HUES64 (cell line): ENCODE measurements around the gene GNAO1.
A peak's percentile ranks its signal among the peaks of the same experiment; 100 is the strongest.

Experiments
- H3K27ac ChIP-seq: 2 replicates; pipeline ENCODE4 v1.7.0; 2013; ENCODE audit warnings: low read depth, low read length, inconsistent platforms
- H3K27me3 ChIP-seq: 2 replicates; pipeline ENCODE4 v1.6.1; 2013; ENCODE audit warnings: mild to moderate bottlenecking, low read length; ENCODE audit not compliant: insufficient read depth
- H3K36me3 ChIP-seq: 2 replicates; pipeline ENCODE4 v1.6.1; 2013; ENCODE audit warnings: mild to moderate bottlenecking, low read length; ENCODE audit not compliant: insufficient read depth
- H3K4me1 ChIP-seq: 2 replicates; pipeline ENCODE4 v1.6.1; 2013; ENCODE audit warnings: mild to moderate bottlenecking, low read length, moderate library complexity; ENCODE audit not compliant: insufficient read depth
- H3K4me3 ChIP-seq: 2 replicates; pipeline ENCODE4 v1.5.1; 2013; ENCODE audit warnings: mild to moderate bottlenecking, low read length, moderate library complexity
- H3K9ac ChIP-seq: 2 replicates; pipeline ENCODE4 v1.6.1; 2013; ENCODE audit warnings: mild to moderate bottlenecking, low read depth, low read length
- H3K9me3 ChIP-seq: 2 replicates; pipeline ENCODE4 v1.6.1; 2013; ENCODE audit warnings: low read depth, low read length; ENCODE audit not compliant: insufficient read depth
- WGBS: fragments of 150-250, 120-280 bp; methylation state at CpG from one replicate; pipeline ENCODE4 v1.1.7; 2013; ENCODE audit warnings: missing lambda C conversion rate; 5-methylcytosine and 5-hydroxymethylcytosine counted together

GNAO1 gene

DNA sequence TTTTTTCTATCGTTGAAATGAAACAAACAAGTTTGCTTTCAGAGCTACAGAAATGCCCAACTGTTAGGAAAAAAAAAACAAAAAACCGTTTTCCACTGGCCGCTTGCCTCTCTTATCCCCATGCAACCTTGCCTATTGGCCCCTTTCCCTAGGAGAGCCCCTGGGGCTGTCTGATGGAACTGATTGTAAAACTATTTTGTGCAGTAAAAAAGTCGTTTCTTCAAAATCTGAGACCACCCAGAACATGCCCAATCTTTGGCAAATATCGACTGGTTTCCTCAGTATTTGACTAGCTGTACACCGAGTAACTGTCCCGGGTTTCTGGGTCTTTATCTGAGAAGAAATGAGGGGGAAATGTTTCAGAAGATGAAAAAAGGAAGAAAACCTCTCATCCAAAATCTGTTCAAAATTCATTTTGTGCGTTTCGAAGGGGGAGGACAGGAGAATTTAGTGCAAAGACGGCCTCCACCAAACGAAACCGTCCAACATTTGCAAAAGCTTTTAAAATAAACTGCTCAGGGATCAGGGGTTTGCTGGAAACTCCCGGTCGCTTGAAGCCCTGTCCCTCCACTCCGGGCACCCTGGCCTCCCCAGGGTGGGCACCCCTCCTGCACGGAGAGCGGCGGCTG lies 1.1 kb upstream of the GNAO1 start:
- H3K4me1 ChIP-seq, result peaks cover 29% of the 10 kb centered on the region
- 12% methylated on average over 18 of the region's 18 CpGs for WGBS
- peak overlapping the region; percentile 9; the same call in 1 of the 2 replicates for H3K9ac ChIP-seq
- H3K27me3 ChIP-seq, result peaks cover 62% of the 10 kb centered on the region
- peak overlapping the region; percentile 59 for H3K4me3 ChIP-seq
- no peaks in the 10 kb centered on the region for H3K36me3 ChIP-seq
- no peak overlapping the region for H3K27ac ChIP-seq
- no peaks in the 10 kb centered on the region for H3K9me3 ChIP-seq

DNA sequence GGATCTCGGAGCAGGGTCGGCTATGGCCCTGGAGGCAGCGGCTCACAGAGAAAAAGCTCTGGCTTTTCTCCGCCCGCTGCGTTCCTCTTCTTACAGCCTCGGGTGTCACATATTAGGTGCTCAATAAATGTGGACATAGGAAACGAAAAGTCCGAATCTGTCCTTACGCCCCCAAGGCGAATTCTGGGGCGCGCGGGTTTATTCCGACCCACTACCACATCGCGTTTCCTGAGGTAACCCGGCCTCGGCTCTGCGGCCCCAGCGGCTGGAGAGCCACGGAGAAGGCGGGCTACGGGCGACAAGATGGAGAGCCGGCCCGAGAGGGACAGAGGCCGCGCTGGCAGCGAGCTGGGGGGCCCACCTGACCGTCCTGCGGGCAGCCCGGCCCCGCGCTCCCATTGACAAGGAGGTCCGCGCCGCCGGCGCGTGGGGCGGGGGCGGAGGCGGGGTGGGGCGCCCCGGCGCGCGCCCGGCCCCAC lies 573 bp upstream of the GNAO1 start:
- Histone ChIP-seq H3K4me3 (peak overlapping the region; percentile 59), H3K27ac (no peak overlapping the region; the same call in 1 of the 2 replicates), H3K4me1 (peaks cover 29% of the 10 kb centered on the region), H3K9ac (peak overlapping the region; percentile 9; the same call in 1 of the 2 replicates), H3K9me3 (no peaks in the 10 kb centered on the region), H3K27me3 (peaks cover 62% of the 10 kb centered on the region), H3K36me3 (no peaks in the 10 kb centered on the region)
- under 1% methylated on average over 50 of the region's 50 CpGs for WGBS

DNA sequence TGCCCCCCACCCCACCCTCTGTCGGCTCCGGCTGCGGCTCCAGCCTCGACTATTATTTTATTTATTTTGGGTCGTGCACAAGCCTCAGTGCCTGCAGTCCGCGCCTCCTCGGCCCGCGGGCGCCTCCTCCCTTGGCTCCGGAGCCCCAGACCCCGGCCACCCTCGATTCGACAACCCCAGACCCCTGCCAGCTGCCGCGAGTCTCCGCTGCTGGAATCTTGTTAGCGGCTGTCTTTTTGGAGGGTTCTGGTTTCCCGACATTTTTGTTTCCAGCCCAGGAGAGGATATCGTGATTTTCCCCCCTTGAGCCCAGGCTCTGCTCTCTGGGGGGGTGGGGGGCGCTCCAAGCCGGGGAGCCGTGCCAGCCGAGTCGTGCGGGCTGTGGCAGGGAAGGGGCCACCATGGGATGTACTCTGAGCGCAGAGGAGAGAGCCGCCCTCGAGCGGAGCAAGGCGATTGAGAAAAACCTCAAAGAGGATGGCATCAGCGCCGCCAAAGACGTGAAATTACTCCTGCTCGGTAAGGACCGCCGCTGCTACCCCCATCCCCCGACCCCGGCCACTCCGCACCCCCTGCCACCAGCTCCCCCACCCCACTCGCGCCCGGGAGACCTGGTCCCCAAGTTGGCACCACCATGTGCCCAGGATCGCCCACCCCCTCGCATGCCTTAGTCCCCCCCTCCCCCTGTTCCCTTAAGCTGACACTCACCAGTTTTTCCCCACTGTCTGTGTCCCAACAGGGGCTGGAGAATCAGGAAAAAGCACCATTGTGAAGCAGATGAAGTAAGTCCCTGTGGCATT lies 746 bp downstream of the GNAO1 start:
- WGBS, result under 1% methylated on average over 42 of the region's 46 CpGs
- H3K4me1 ChIP-seq, result peaks cover 36% of the 10 kb centered on the region
- no peak overlapping the region for H3K27ac ChIP-seq
- H3K9me3 ChIP-seq, result no peaks in the 10 kb centered on the region
- no peak overlapping the region for H3K9ac ChIP-seq
- H3K27me3 ChIP-seq, result peaks cover 62% of the 10 kb centered on the region
- peak overlapping the region; percentile 59 for H3K4me3 ChIP-seq
- no peaks in the 10 kb centered on the region for H3K36me3 ChIP-seq

DNA sequence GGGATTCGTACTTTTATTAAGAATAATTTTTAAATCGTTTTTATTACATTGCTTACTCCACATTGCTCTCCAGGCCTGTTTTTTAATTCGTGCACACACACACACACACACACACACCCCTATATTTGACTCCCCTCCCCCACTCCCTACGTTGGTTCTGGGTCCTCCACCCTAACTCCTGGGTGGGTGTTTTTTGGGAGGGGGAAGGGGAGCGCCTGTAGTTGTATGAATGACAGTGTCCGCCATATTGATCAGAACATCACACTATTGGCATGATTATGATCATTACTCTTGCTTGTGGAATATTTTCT lies 1.3 kb downstream of the GNAO1 start:
- WGBS, result 50% methylated on average over 2 of the region's 6 CpGs
- Histone ChIP-seq H3K36me3 (no peaks in the 10 kb centered on the region), H3K9ac (no peak overlapping the region), H3K4me1 (peaks cover 41% of the 10 kb centered on the region), H3K9me3 (no peaks in the 10 kb centered on the region), H3K27ac (no peak overlapping the region), H3K4me3 (peak overlapping the region; percentile 59), H3K27me3 (peaks cover 62% of the 10 kb centered on the region)

DNA sequence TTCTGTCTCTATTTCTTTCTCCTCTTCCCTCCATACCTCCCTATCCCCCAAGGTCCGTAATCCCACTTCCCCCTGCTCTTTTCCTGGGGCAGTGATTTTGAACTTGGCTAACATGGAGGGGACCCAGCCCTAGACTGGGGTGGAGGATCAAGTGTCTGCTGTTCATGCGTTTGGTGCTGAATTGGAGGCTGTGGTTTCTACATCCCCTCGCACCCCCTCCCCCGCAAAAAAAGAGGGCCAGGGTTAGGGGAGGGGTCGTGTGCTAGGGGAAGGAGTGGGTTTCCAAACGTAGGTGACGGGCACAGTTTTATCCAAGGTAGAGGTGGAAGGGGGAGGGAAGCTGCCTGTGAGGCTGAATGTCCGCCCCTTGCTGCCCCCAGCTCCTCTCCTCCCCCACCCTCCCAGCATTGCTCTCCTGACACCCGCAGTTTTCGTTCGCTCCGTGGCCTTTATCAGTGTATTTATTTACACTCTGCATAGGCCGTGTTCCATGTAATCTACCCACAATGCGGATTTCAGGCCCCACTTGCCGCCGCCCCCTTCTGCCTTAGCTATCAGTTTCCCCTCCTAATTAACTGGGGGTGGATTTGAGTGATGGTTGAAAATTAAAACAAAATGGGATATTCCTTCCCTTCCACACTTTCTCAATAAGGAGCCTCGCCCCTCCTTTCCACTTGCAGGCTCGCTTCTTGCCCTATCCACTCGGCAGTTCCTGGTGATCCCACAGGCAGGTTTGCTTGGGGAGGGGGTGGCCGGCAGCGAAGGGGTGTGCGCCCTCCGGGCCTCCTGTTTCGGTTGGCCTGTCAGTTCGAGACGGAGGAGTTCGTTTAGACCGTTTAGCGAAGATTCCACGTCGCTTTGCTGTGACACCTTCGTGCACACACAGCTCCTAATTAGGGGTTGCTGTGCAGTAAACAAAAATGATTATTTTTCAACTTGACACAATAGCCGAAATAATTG lies 2.0 kb downstream of the GNAO1 start:
- Histone ChIP-seq H3K9me3 (no peaks in the 10 kb centered on the region), H3K36me3 (no peaks in the 10 kb centered on the region), H3K27me3 (peaks cover 56% of the 10 kb centered on the region), H3K9ac (no peak overlapping the region), H3K4me1 (peaks cover 47% of the 10 kb centered on the region), H3K4me3 (peak overlapping the region; percentile 59), H3K27ac (no peak overlapping the region)
- WGBS, result 45% methylated on average over 25 of the region's 33 CpGs

DNA sequence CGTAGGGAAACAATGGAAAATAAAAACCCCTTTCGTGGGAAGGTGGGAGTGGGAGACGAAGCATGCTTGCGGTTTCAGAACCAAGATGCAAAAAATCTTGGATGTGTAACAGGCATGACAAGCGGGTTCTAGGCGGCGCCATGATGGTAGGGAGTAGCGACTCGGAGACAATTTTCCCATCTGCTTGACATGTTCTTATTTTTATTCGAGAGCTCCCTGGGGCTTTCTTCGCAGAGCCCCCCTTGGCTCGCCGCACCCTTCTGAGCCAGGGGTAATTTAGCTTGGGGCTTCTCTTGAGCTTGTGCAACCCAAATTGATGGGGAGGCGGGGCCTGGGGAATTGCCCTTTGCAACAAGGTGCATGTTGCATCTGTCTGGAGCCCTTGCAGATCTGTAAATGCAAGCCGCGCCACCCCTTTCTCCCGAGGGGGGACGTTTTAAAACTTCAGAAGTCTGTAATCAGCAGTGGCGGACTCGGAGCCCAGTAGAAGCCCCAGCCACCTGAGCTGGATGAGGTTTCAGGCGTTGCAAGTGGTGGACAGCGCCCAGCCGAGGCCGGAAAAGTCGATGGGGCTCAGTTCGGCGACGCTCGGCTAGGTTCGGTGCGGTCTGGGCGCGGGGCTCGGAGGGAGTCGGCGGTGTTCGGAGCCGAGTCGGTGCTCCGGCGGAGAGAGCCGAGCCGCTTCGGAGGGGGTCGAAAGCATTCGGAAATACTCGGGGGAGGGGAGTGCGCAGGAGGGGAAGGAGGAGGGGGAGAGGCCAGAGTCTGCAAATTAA lies 2.9 kb downstream of the GNAO1 start:
- no peaks in the 10 kb centered on the region for H3K36me3 ChIP-seq
- H3K4me3 ChIP-seq, result peak overlapping the region; percentile 59
- WGBS, result 11% methylated on average over 48 of the region's 48 CpGs
- H3K4me1 ChIP-seq, result peaks cover 45% of the 10 kb centered on the region
- H3K9me3 ChIP-seq, result no peaks in the 10 kb centered on the region
- H3K9ac ChIP-seq, result no peak overlapping the region
- H3K27ac ChIP-seq, result no peak overlapping the region
- peaks cover 47% of the 10 kb centered on the region for H3K27me3 ChIP-seq

DNA sequence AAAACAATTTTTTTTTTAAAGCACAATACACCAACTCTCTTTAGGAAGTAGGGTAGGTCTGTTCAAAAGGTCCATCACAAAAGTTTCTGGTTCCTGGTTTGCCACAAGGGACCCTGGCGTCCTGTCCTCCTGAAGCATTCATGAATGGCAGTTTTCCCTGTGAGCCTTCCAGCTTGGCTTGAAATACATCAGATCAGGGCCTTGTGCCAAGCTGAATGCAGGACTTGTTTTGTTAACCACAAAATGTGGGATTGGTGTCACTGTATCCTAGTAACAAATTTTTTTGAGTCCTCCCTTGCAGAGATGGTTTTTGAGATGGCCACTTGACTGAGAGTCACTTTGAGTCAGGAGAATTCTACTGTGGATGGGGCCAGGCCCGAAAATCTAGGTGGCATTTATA lies 3.9 kb downstream of the GNAO1 start:
- Histone ChIP-seq H3K27ac (no peak overlapping the region), H3K9me3 (no peaks in the 10 kb centered on the region), H3K4me1 (peaks cover 35% of the 10 kb centered on the region), H3K4me3 (no peak overlapping the region), H3K27me3 (peaks cover 37% of the 10 kb centered on the region), H3K36me3 (no peaks in the 10 kb centered on the region), H3K9ac (no peak overlapping the region)
- 85% methylated on average over 2 of the region's 2 CpGs for WGBS

DNA sequence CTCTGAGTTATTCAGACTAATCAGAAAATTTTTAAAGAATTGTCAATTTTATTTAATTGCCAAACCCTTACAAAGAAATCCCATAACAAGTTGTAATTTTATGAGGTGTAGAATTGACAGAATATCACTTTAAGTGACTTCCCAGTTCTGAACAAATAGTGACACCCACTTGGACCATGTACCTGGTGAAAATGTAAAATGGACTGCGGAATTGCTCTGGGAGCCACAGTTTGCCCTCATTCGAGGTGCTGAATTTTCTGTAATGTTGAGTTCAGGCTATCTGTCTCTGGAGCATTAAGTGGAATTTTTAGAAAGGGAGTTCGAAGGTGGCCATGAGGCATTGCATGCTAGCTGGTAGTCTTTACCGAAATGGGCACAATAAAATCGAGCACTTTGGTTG lies 5.1 kb downstream of the GNAO1 start:
- no peaks in the 10 kb centered on the region for H3K36me3 ChIP-seq
- H3K27ac ChIP-seq, result no peak overlapping the region
- no peak overlapping the region for H3K4me3 ChIP-seq
- 95% methylated on average over 5 of the region's 5 CpGs for WGBS
- peaks cover 28% of the 10 kb centered on the region for H3K27me3 ChIP-seq
- no peak overlapping the region for H3K9ac ChIP-seq
- H3K4me1 ChIP-seq, result peaks cover 32% of the 10 kb centered on the region
- no peaks in the 10 kb centered on the region for H3K9me3 ChIP-seq

DNA sequence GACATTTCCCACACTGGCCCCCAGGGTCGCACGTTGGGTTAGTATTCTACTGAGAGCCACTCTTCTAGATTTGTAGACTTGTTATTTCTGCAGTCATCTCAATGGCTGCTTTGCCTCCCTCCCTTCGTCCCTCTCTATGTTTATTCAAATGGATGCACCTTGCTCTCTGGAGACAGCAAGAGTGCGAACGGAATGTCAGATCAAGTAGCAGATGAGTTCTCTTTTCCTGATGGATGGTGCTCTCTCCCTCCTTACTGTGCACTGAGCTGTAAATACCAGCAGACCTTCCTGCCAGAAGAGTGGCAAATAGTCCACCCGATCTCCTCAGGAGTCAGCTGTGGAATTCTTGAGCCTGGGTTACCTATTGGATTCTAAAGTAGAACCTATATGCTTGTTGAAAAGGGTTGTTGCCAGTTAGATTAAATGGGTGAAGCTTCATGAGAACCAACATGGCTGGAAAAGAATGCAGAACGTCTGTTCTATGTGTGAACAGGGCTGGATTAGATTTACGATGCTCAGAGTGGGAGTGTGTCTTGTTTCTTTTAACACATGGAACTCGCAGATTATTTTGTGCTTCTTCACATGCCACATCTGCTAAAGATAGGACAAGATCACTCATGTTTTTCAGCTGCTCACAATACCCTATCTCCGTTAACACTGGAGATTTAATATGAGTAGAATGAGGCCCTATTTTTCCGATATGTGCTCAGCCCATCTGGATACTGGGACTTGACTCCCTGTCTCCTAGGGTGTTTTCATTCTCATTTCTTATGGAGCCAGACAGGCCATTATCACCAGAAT lies 6.1 kb downstream of the GNAO1 start:
- 68% methylated on average over 10 of the region's 11 CpGs for WGBS
- Histone ChIP-seq H3K9me3 (no peaks in the 10 kb centered on the region), H3K36me3 (no peaks in the 10 kb centered on the region), H3K4me1 (peaks cover 32% of the 10 kb centered on the region), H3K27ac (no peak overlapping the region; the same call in 1 of the 2 replicates), H3K9ac (no peak overlapping the region), H3K4me3 (no peak overlapping the region), H3K27me3 (peaks cover 19% of the 10 kb centered on the region)
